SK-N-SH treated with all-trans-retinoic acid at 6 μM for 48 hours (cell line): ENCODE data around the gene USF2.

ENCODE experiments used
- ATAC-seq: fragments of 200-7000 bp; cut with Tn5 transposase; 3 replicates; pipeline ENCODE4 v1.9.1; 2020; ENCODE audit warnings: mild to moderate bottlenecking, moderate library complexity
- ARNTL ChIP-seq: fragments of 450-650 bp; formaldehyde crosslinking; IDR thresholded peaks from 2 replicates; pipeline ENCODE4 v1.5.0; 2020; ENCODE audit warnings: low read depth, mild to moderate bottlenecking, moderate library complexity, borderline replicate concordance
- BACH2 ChIP-seq: fragments of 250-450 bp; sonication (Bioruptor Pico); IDR thresholded peaks from 2 replicates; pipeline ENCODE4 v1.9.0; 2021; ENCODE audit warnings: mild to moderate bottlenecking, borderline replicate concordance
- CREB5 ChIP-seq: fragments of 250-450 bp; sonication (Bioruptor Pico); IDR thresholded peaks from 2 replicates; pipeline ENCODE4 v1.5.1; 2020; ENCODE audit warnings: low read depth, mild to moderate bottlenecking, moderate library complexity
- CSDC2 ChIP-seq: fragments of 250-450 bp; sonication (Bioruptor Pico); IDR thresholded peaks from 2 replicates; pipeline ENCODE4 v1.5.0; 2020; ENCODE audit warnings: mild to moderate bottlenecking, moderate library complexity
- ESRRG ChIP-seq: fragments of 250-450 bp; sonication (Bioruptor Pico); IDR thresholded peaks from 2 replicates; pipeline ENCODE4 v1.6.1; 2021; ENCODE audit warnings: mild to moderate bottlenecking
- GLIS3 ChIP-seq: fragments of 250-450 bp; sonication (Bioruptor Pico); IDR thresholded peaks from 2 replicates; pipeline ENCODE4 v1.5.0; 2020; ENCODE audit warnings: mild to moderate bottlenecking, moderate library complexity
- ISL1 ChIP-seq: fragments of 250-450 bp; sonication (Bioruptor Pico); IDR thresholded peaks from 2 replicates; pipeline ENCODE4 v2.1.2; 2022; ENCODE audit warnings: mild to moderate bottlenecking, moderate library complexity
- POU6F1 ChIP-seq: fragments of 250-450 bp; sonication (Bioruptor Pico); IDR thresholded peaks from 2 replicates; pipeline ENCODE4 v1.8.0; 2021; ENCODE audit warnings: low read depth, mild to moderate bottlenecking, moderate library complexity, borderline replicate concordance
- PPARA ChIP-seq: fragments of 250-450 bp; sonication (Bioruptor Pico); IDR thresholded peaks from 2 replicates; pipeline ENCODE4 v1.5.0; 2020; ENCODE audit warnings: mild to moderate bottlenecking, borderline replicate concordance
- RARB ChIP-seq: fragments of 250-450 bp; sonication (Bioruptor Pico); IDR thresholded peaks from 2 replicates; pipeline ENCODE4 v1.8.0; 2021; ENCODE audit warnings: mild to moderate bottlenecking, moderate library complexity
- SNAI2 ChIP-seq: fragments of 250-450 bp; sonication (Bioruptor Pico); IDR thresholded peaks from 2 replicates; pipeline ENCODE4 v1.5.0; 2020; ENCODE audit warnings: mild to moderate bottlenecking, moderate library complexity
- TCF4 ChIP-seq: fragments of 250-450 bp; sonication (Bioruptor Pico); IDR thresholded peaks from 2 replicates; pipeline ENCODE4 v1.8.0; 2021; ENCODE audit warnings: mild to moderate bottlenecking, moderate library complexity, borderline replicate concordance
- TOX ChIP-seq: fragments of 250-450 bp; sonication (Bioruptor Pico); IDR thresholded peaks from 2 replicates; pipeline ENCODE4 v1.8.0; 2021; ENCODE audit warnings: mild to moderate bottlenecking, moderate library complexity, borderline replicate concordance
- ZFP3 ChIP-seq: fragments of 250-450 bp; sonication (Bioruptor Pico); IDR thresholded peaks from 2 replicates; pipeline ENCODE4 v1.5.0; 2020; ENCODE audit warnings: mild to moderate bottlenecking, moderate library complexity
- ZFP30 ChIP-seq: fragments of 450-650 bp; formaldehyde crosslinking; IDR thresholded peaks from 2 replicates; pipeline ENCODE4 v1.5.0; 2022; ENCODE audit warnings: mild to moderate bottlenecking, moderate library complexity
- ZNF565 ChIP-seq: fragments of 450-650 bp; formaldehyde crosslinking; conservative IDR thresholded peaks from 2 replicates; pipeline ENCODE4 v1.5.0; 2020; ENCODE audit warnings: low read depth, mild to moderate bottlenecking, moderate library complexity
- ZNF70 ChIP-seq: fragments of 450-650 bp; formaldehyde crosslinking; IDR thresholded peaks from 2 replicates; pipeline ENCODE4 v1.5.0; 2020; ENCODE audit warnings: mild to moderate bottlenecking, moderate library complexity
- ZNF8 ChIP-seq: fragments of 450-650 bp; formaldehyde crosslinking; IDR thresholded peaks from 2 replicates; pipeline ENCODE4 v1.5.0; 2020; ENCODE audit warnings: mild to moderate bottlenecking, moderate library complexity
- TF ChIP-seq, protein P1 (sequence below): fragments of 250-450 bp; sonication (Bioruptor Pico); IDR thresholded peaks from 2 replicates; pipeline ENCODE4 v1.8.0; 2020; ENCODE audit warnings: mild to moderate bottlenecking, moderate library complexity, borderline replicate concordance
- TF ChIP-seq, protein P2 (sequence below): fragments of 250-450 bp; sonication (Bioruptor Pico); IDR thresholded peaks from 2 replicates; pipeline ENCODE4 v1.5.0; 2020; ENCODE audit warnings: mild to moderate bottlenecking, moderate library complexity

Gene USF2

DNA sequence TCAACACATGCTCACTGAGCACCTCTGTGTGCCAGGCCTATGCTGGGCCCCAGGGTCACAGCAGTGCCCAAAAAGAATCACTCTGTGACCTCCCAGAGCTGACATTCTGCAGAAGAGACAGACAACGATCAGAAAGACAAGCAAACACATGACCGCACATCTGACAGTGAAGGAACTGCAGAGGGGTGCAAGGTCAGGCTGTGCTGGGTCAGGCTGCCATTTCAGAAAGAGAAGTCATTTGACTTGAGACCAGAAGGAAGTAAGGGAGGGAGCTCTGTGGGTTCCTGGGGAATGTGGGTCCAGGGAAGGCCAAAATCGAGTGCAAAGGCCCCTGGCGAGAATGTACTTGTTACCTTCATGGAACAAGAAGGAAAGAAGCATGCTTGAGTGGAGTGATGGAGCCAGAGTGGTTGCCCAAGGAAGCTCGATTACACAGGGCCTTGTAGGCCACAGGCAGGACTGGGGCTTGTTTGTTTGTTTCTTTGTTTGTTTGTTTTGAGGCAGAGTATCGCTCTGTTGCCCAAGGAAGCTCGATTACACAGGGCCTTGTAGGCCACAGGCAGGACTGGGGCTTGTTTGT lies 48.8 kb downstream of the USF2 start:
- TF ChIP-seq, protein P1, sequence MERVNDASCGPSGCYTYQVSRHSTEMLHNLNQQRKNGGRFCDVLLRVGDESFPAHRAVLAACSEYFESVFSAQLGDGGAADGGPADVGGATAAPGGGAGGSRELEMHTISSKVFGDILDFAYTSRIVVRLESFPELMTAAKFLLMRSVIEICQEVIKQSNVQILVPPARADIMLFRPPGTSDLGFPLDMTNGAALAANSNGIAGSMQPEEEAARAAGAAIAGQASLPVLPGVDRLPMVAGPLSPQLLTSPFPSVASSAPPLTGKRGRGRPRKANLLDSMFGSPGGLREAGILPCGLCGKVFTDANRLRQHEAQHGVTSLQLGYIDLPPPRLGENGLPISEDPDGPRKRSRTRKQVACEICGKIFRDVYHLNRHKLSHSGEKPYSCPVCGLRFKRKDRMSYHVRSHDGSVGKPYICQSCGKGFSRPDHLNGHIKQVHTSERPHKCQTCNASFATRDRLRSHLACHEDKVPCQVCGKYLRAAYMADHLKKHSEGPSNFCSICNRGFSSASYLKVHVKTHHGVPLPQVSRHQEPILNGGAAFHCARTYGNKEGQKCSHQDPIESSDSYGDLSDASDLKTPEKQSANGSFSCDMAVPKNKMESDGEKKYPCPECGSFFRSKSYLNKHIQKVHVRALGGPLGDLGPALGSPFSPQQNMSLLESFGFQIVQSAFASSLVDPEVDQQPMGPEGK (CRISPR knock-in tag), result no peak
- TF ChIP-seq GLIS3 (CRISPR knock-in tag), result no peak
- no peak for TF ChIP-seq RARB (CRISPR knock-in tag)
- TF ChIP-seq ZFP30 (CRISPR knock-in tag), result no peak
- TF ChIP-seq, protein P2, sequence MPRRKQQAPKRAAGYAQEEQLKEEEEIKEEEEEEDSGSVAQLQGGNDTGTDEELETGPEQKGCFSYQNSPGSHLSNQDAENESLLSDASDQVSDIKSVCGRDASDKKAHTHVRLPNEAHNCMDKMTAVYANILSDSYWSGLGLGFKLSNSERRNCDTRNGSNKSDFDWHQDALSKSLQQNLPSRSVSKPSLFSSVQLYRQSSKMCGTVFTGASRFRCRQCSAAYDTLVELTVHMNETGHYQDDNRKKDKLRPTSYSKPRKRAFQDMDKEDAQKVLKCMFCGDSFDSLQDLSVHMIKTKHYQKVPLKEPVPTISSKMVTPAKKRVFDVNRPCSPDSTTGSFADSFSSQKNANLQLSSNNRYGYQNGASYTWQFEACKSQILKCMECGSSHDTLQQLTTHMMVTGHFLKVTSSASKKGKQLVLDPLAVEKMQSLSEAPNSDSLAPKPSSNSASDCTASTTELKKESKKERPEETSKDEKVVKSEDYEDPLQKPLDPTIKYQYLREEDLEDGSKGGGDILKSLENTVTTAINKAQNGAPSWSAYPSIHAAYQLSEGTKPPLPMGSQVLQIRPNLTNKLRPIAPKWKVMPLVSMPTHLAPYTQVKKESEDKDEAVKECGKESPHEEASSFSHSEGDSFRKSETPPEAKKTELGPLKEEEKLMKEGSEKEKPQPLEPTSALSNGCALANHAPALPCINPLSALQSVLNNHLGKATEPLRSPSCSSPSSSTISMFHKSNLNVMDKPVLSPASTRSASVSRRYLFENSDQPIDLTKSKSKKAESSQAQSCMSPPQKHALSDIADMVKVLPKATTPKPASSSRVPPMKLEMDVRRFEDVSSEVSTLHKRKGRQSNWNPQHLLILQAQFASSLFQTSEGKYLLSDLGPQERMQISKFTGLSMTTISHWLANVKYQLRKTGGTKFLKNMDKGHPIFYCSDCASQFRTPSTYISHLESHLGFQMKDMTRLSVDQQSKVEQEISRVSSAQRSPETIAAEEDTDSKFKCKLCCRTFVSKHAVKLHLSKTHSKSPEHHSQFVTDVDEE (CRISPR knock-in tag), result no peak
- no peak for TF ChIP-seq TOX (CRISPR knock-in tag)
- no peak for TF ChIP-seq TCF4 (CRISPR knock-in tag)
- TF ChIP-seq CSDC2 (CRISPR knock-in tag), result no peak
- TF ChIP-seq SNAI2 (CRISPR knock-in tag), result no peak
- no peak for TF ChIP-seq ZNF565 (CRISPR knock-in tag)
- TF ChIP-seq POU6F1 (CRISPR knock-in tag), result no peak
- no peak for TF ChIP-seq ZFP3 (CRISPR knock-in tag)
- TF ChIP-seq PPARA, result no peak
- no peak for TF ChIP-seq ZNF70
- TF ChIP-seq ARNTL (CRISPR knock-in tag), result no peak
- no peak for TF ChIP-seq BACH2
- no peak for TF ChIP-seq ESRRG (CRISPR knock-in tag)
- no peak for TF ChIP-seq ISL1 (CRISPR knock-in tag)
- no peak for TF ChIP-seq ZNF8
- ATAC-seq, result no peak

- ATAC-seq, result peak; percentile 50
- TF ChIP-seq ESRRG (CRISPR knock-in tag), result no peak
- TF ChIP-seq CREB5, result no peak
- TF ChIP-seq PPARA, result no peak
- no peak for TF ChIP-seq ARNTL (CRISPR knock-in tag)
- TF ChIP-seq ZNF8, result no peak
- TF ChIP-seq, protein P1 (CRISPR knock-in tag), result no peak
- no peak for TF ChIP-seq GLIS3 (CRISPR knock-in tag)
- no peak for TF ChIP-seq POU6F1 (CRISPR knock-in tag)
Measured at GRCh38 chr19:35318679-35319448, 50.1 kb downstream of the USF2 start.
